Naive thymus-derived CD8-positive, alpha-beta T cell (primary cell): ENCODE data around the gene OR52A5. TPM values are rescaled to one million over a fixed set of nuclear protein-coding genes. Genes with fewer than 3 reads are reported as not detected.

Source experiments
- ATAC-seq, 2 donors: fragments of 150-1000 bp; cut with Tn5 transposase in 1 of 2; sonication (Bioruptor Pico), chemical (Tn5 transposase) in 1 of 2; 1 replicate in 1 of 2; 2 replicates in 1 of 2; pipeline ENCODE4 v1.10.0; 2021; ENCODE audit warnings: mild to moderate bottlenecking in 2 of 2, moderate library complexity in 2 of 2
- POLR2A ChIA-PET: fragments of 350-600 bp; sonication (Branson Sonifier 250); formaldehyde crosslinking; loops from one replicate; lab custom pipeline; 2021; ENCODE audit warnings: antibody characterized with exemption; lab: Charles Lee
- DNase-seq, 10 donors: peaks; one replicate each; pipeline versions ENCODE4 v3.0.0 to v3.0.0-alpha.2; 2020 to 2022
- H3K27ac Mint-ChIP-seq, 10 donors: one replicate each; pipeline ENCODE4 v1.8.0; 2020 to 2022; ENCODE audit warnings: mild to moderate bottlenecking in 10 of 10, mixed read lengths in 10 of 10, moderate library complexity in 4 of 10, inconsistent platforms in 1 of 10
- H3K27me3 Mint-ChIP-seq, 5 donors: one replicate each; pipeline ENCODE4 v1.8.0; 2021 to 2022; ENCODE audit warnings: mixed read lengths in 5 of 5
- H3K36me3 Mint-ChIP-seq, 3 donors: one replicate each; pipeline ENCODE4 v1.8.0; 2020 to 2022; ENCODE audit warnings: mixed read lengths in 3 of 3, mild to moderate bottlenecking in 2 of 3, inconsistent platforms in 1 of 3
- H3K4me1 Mint-ChIP-seq, 4 donors: one replicate each; pipeline ENCODE4 v1.8.0; 2021 to 2022; ENCODE audit warnings: mixed read lengths in 4 of 4
- H3K4me3 Mint-ChIP-seq, 10 donors: one replicate each; pipeline ENCODE4 v1.8.0; 2020 to 2022; ENCODE audit warnings: mild to moderate bottlenecking in 10 of 10, mixed read lengths in 10 of 10, moderate library complexity in 6 of 10, inconsistent platforms in 1 of 10
- H3K9me3 Mint-ChIP-seq, 9 donors: one replicate each; pipeline ENCODE4 v1.8.0; 2020 to 2022; ENCODE audit warnings: mixed read lengths in 9 of 9, mild to moderate bottlenecking in 3 of 9, inconsistent platforms in 1 of 9, moderate library complexity in 1 of 9
- polyA plus RNA-seq, 3 donors: library from polyadenylated mRNA; unstranded; fragments of 300-500 nt; fragmentation: Illumina TruSeq; gene quantifications; one replicate each; pipeline ENCODE4 v1.2.3, GENCODE V29; 2021
- total RNA-seq, 8 experiments: library from RNA in 2 of 8; stranded (reverse) in 2 of 8; gene quantifications; one replicate each; pipeline ENCODE4 v1.2.3 and lab custom pipeline; 2021 to 2026

OR52A5 gene
- total and polyA plus RNA-seq, 5 experiments from 2014 or later, result not detected

- Mint-ChIP-seq H3K4me3 (no peak overlapping the region), H3K36me3 (no peaks in the 10 kb centered on the region), H3K9me3 (no peaks in the 10 kb centered on the region), H3K4me1 (no peaks in the 10 kb centered on the region), H3K27me3 (peaks cover 0 to 5% (median 1%) of the 10 kb centered on the region in 5 donors), H3K27ac (no peak overlapping the region)
- DNase-seq (no peak), ATAC-seq (no peak)
- POLR2A ChIA-PET, result no interaction called here
Measured at GRCh38 chr11:5137014-5137413, 1.1 kb downstream of the OR52A5 start.

GRCh38 chr11:5136261-5136660, 1.9 kb downstream of the OR52A5 start:
- POLR2A ChIA-PET, result no interaction called here
- DNase-seq (no peak), ATAC-seq (no peak)
- no peaks in the 10 kb centered on the region for H3K36me3 Mint-ChIP-seq
- no peaks in the 10 kb centered on the region for H3K4me1 Mint-ChIP-seq
- peaks cover 0 to 6% (median 1%) of the 10 kb centered on the region in 5 donors for H3K27me3 Mint-ChIP-seq
- H3K27ac Mint-ChIP-seq, result no peak overlapping the region
- H3K4me3 Mint-ChIP-seq, result no peak overlapping the region
- no peaks in the 10 kb centered on the region for H3K9me3 Mint-ChIP-seq

- H3K36me3 Mint-ChIP-seq, result no peaks in the 10 kb centered on the region
- no peak overlapping the region for H3K4me3 Mint-ChIP-seq
- peaks cover 0 to 4% (median 1%) of the 10 kb centered on the region in 5 donors for H3K27me3 Mint-ChIP-seq
- H3K4me1 Mint-ChIP-seq, result no peaks in the 10 kb centered on the region
- DNase-seq (no peak), ATAC-seq (no peak)
- H3K27ac Mint-ChIP-seq, result no peak overlapping the region
- POLR2A ChIA-PET, result no interaction called here
- H3K9me3 Mint-ChIP-seq, result no peaks in the 10 kb centered on the region
Measured at GRCh38 chr11:5131584-5132335, 6.4 kb downstream of the OR52A5 start.

- no peaks in the 10 kb centered on the region for H3K9me3 Mint-ChIP-seq
- no peak for DNase-seq
- POLR2A ChIA-PET, result no interaction called here
Measured at GRCh38 chr11:5129457-5129877, 8.7 kb downstream of the OR52A5 start.

GRCh38 chr11:5124891-5125620, 13.1 kb downstream of the OR52A5 start:
- POLR2A ChIA-PET, result no interaction called here
- Mint-ChIP-seq H3K36me3 (no peaks in the 10 kb centered on the region), H3K27ac (no peak overlapping the region), H3K9me3 (no peaks in the 10 kb centered on the region), H3K4me1 (no peaks in the 10 kb centered on the region), H3K27me3 (peaks cover 7 to 24% (median 17%) of the 10 kb centered on the region in 5 donors), H3K4me3 (no peak overlapping the region)
- ATAC-seq (no peak), DNase-seq (no peak)

More at GRCh38 chr11:5129457-5129877, 8.7 kb downstream of the OR52A5 start:
- H3K27me3 Mint-ChIP-seq, result peaks cover 0 to 7% (median 3%) of the 10 kb centered on the region in 5 donors
- no peak overlapping the region for H3K27ac Mint-ChIP-seq
- ATAC-seq, result no peak
- H3K36me3 Mint-ChIP-seq, result no peaks in the 10 kb centered on the region
- no peak overlapping the region for H3K4me3 Mint-ChIP-seq
- no peaks in the 10 kb centered on the region for H3K4me1 Mint-ChIP-seq

- POLR2A ChIA-PET, result no interaction called here
- ATAC-seq (peak; percentile 40 to 41), DNase-seq (peak in 9 of 10 donors; percentile 17 to 63 (median 30))
- no peaks in the 10 kb centered on the region for H3K4me1 Mint-ChIP-seq
- H3K9me3 Mint-ChIP-seq, result no peaks in the 10 kb centered on the region
- H3K4me3 Mint-ChIP-seq, result no peak overlapping the region
- H3K27me3 Mint-ChIP-seq, result peaks cover 9 to 29% (median 21%) of the 10 kb centered on the region in 5 donors
- H3K36me3 Mint-ChIP-seq, result no peaks in the 10 kb centered on the region
- H3K27ac Mint-ChIP-seq, result peak overlapping the region in 1 of 10 donors; percentile 67
Measured at GRCh38 chr11:5123802-5124521, 14.2 kb downstream of the OR52A5 start.

GRCh38 chr11:5118893-5119292, 19.3 kb downstream of the OR52A5 start:
- Mint-ChIP-seq H3K9me3 (peaks cover 0 to 6% (median 0%) of the 10 kb centered on the region in 9 donors), H3K27me3 (peaks cover 18 to 69% (median 25%) of the 10 kb centered on the region in 5 donors), H3K4me3 (no peak overlapping the region), H3K27ac (no peak overlapping the region), H3K4me1 (no peaks in the 10 kb centered on the region), H3K36me3 (peaks cover 0 to 3% (median 0%) of the 10 kb centered on the region in 3 donors)
- DNase-seq, result no peak
- ATAC-seq, result no peak
- POLR2A ChIA-PET, result no interaction called here

GRCh38 chr11:5117588-5117987, 20.6 kb downstream of the OR52A5 start:
- no peak for ATAC-seq
- H3K27ac Mint-ChIP-seq, result no peak overlapping the region
- H3K36me3 Mint-ChIP-seq, result peaks cover 0 to 3% (median 0%) of the 10 kb centered on the region in 3 donors
- DNase-seq, result no peak
- H3K4me3 Mint-ChIP-seq, result no peak overlapping the region
- H3K9me3 Mint-ChIP-seq, result peaks cover 0 to 6% (median 0%) of the 10 kb centered on the region in 9 donors
- POLR2A ChIA-PET, result no interaction called here
- H3K4me1 Mint-ChIP-seq, result no peaks in the 10 kb centered on the region
- H3K27me3 Mint-ChIP-seq, result peaks cover 15 to 60% (median 22%) of the 10 kb centered on the region in 5 donors

- no peak overlapping the region for H3K4me3 Mint-ChIP-seq
- POLR2A ChIA-PET, result no interaction called here
- ATAC-seq (no peak), DNase-seq (no peak)
- peaks cover 15 to 65% (median 18%) of the 10 kb centered on the region in 5 donors for H3K27me3 Mint-ChIP-seq
- H3K4me1 Mint-ChIP-seq, result no peaks in the 10 kb centered on the region
- H3K27ac Mint-ChIP-seq, result no peak overlapping the region
- peaks cover 0 to 3% (median 0%) of the 10 kb centered on the region in 3 donors for H3K36me3 Mint-ChIP-seq
- H3K9me3 Mint-ChIP-seq, result peaks cover 0 to 6% (median 0%) of the 10 kb centered on the region in 9 donors
Measured at GRCh38 chr11:5115339-5115738, 22.8 kb downstream of the OR52A5 start.

GRCh38 chr11:5107285-5107684, 30.9 kb downstream of the OR52A5 start:
- no peaks in the 10 kb centered on the region for H3K4me1 Mint-ChIP-seq
- no peak for ATAC-seq
- no peak for DNase-seq

GRCh38 chr11:5103066-5103465, 35.1 kb downstream of the OR52A5 start:
- H3K4me1 Mint-ChIP-seq, result no peaks in the 10 kb centered on the region
- DNase-seq (no peak), ATAC-seq (no peak)
- H3K4me3 Mint-ChIP-seq, result no peak overlapping the region
- H3K27ac Mint-ChIP-seq, result no peak overlapping the region
- no peaks in the 10 kb centered on the region for H3K36me3 Mint-ChIP-seq
- peaks cover 0 to 3% (median 0%) of the 10 kb centered on the region in 9 donors for H3K9me3 Mint-ChIP-seq
- POLR2A ChIA-PET, result no interaction called here
- H3K27me3 Mint-ChIP-seq, result peaks cover 4 to 27% (median 14%) of the 10 kb centered on the region in 5 donors

More at GRCh38 chr11:5107285-5107684, 30.9 kb downstream of the OR52A5 start:
- Mint-ChIP-seq H3K36me3 (no peaks in the 10 kb centered on the region), H3K9me3 (peaks cover 0 to 3% (median 0%) of the 10 kb centered on the region in 9 donors), H3K27me3 (peaks cover 3 to 26% (median 10%) of the 10 kb centered on the region in 5 donors), H3K4me3 (no peak overlapping the region), H3K27ac (no peak overlapping the region)
- POLR2A ChIA-PET, result no interaction called here

GRCh38 chr11:5102246-5102645, 35.9 kb downstream of the OR52A5 start:
- Mint-ChIP-seq H3K4me3 (no peak overlapping the region), H3K4me1 (no peaks in the 10 kb centered on the region), H3K27ac (no peak overlapping the region), H3K9me3 (peaks cover 0 to 3% (median 0%) of the 10 kb centered on the region in 9 donors), H3K36me3 (no peaks in the 10 kb centered on the region), H3K27me3 (peaks cover 4 to 22% (median 13%) of the 10 kb centered on the region in 5 donors)
- no peak for DNase-seq
- POLR2A ChIA-PET, result no interaction called here
- ATAC-seq, result no peak
